Sigmoid colon (tissue), 7 donors: Measurements from ENCODE around the gene DSCAML1. TPM values are rescaled to one million over a fixed set of nuclear protein-coding genes. Genes with fewer than 3 reads are reported as not detected.

Experiments
- DNase-seq: peaks from one replicate; pipeline ENCODE4 v3.0.0-alpha.2; 2019
- H3K27ac ChIP-seq, 4 donors: fragments of 200-600 bp; sonication (generic); one replicate each; pipeline ENCODE4 v1.5.1; 2016 to 2019; ENCODE audit warnings: mild to moderate bottlenecking in 1 of 4
- H3K27me3 ChIP-seq, 3 donors: fragments of 200-600 bp; sonication (generic); one replicate each; pipeline ENCODE4 v1.5.1; 2019; ENCODE audit warnings: mild to moderate bottlenecking in 1 of 3
- H3K36me3 ChIP-seq, 4 donors: fragments of 200-600 bp; sonication (generic); one replicate each; pipeline ENCODE4 v1.5.1; 2016 to 2019
- H3K4me1 ChIP-seq, 4 donors: fragments of 200-600 bp; sonication (generic); one replicate each; pipeline ENCODE4 v1.5.1; 2017 to 2019
- H3K4me3 ChIP-seq, 4 donors: fragments of 200-600 bp; sonication (generic); one replicate each; pipeline ENCODE4 v1.5.1; 2017 to 2019; ENCODE audit warnings: mild to moderate bottlenecking in 2 of 4, moderate library complexity in 1 of 4
- H3K9me3 ChIP-seq, 4 donors: fragments of 200-600 bp in 3 of 4; sonication (generic) in 3 of 4; one replicate each; pipeline versions ENCODE4 v1.5.1 to v1.6.1; 2013 to 2019
- CTCF ChIP-seq, 4 experiments: fragments of 450-650 bp in 3 of 4; fragments of 200-600 bp in 1 of 4; IDR thresholded peaks; one replicate each; pipeline ENCODE4 v1.5.1; 2016 to 2019; ENCODE audit warnings: antibody characterized with exemption in 4 of 4, mild to moderate bottlenecking in 3 of 4, moderate library complexity in 2 of 4
- EP300 ChIP-seq, 4 donors: sonication (generic); formaldehyde crosslinking; IDR thresholded peaks; one replicate each; pipeline ENCODE4 v1.6.1; 2017; ENCODE audit warnings: antibody characterized with exemption in 4 of 4
- POLR2A ChIP-seq, 2 donors: fragments of 450-650 bp; IDR thresholded peaks; one replicate each; pipeline ENCODE4 v1.6.1; 2016; ENCODE audit warnings: antibody characterized with exemption in 2 of 2, mild to moderate bottlenecking in 2 of 2, moderate library complexity in 2 of 2
- POLR2AphosphoS5 ChIP-seq, 4 donors: sonication (generic); formaldehyde crosslinking; IDR thresholded peaks; one replicate each; pipeline ENCODE4 v1.6.1; 2017; ENCODE audit warnings: antibody characterized with exemption in 4 of 4
- WGBS, 2 donors: extraction: QIAGEN DNeasy Blood & Tissue Kit; methylation state at CpG; one replicate each; pipeline ENCODE4 v1.1.7; 2013; 5-methylcytosine and 5-hydroxymethylcytosine counted together
- intact Hi-C: fragments of 100-400 bp; cut with DNase I; formaldehyde crosslinking; loops from one replicate; pipeline ENCODE4 v1.15.1; 2023
- polyA plus RNA-seq, 3 donors: library from polyadenylated mRNA; stranded (reverse); fragments of 200-250 nt; gene quantifications; one replicate each; pipeline ENCODE4 v1.2.3, GENCODE V29; 2013
- total RNA-seq, 4 donors: library from RNA; depleted of rRNA; stranded (reverse); fragments of >200 nt; gene quantifications; one replicate each; pipeline ENCODE4 v1.1.0, GENCODE V29; 2016
- donor health status: healthy with polysubstance abuse.
- donor health status: Bipolar disorder and iron deficiency.
- donor health status: healthy.

DSCAML1 gene
- total and polyA plus RNA-seq, 7 donors, result under 0.01 to 7.5 (median 1.2) TPM

- no peak for DNase-seq
- no peaks in the 10 kb centered on the region for H3K9me3 ChIP-seq
- H3K27me3 ChIP-seq, result no peaks in the 10 kb centered on the region
- no peak overlapping the region for H3K27ac ChIP-seq
- H3K36me3 ChIP-seq, result peaks cover 0 to 17% (median 5%) of the 10 kb centered on the region in 4 donors
- 71 to 80% methylated on average over 22 of the region's 22 CpGs for WGBS, 2 donors
- TF ChIP-seq EP300 (IDR thresholded peaks at IDR 0.05) (no peak), POLR2AphosphoS5 (IDR thresholded peaks at IDR 0.05) (no peak), POLR2A (IDR thresholded peaks at IDR 0.05) (no peak), CTCF (IDR thresholded peaks at IDR 0.05) (no peak)
- intact Hi-C loops, result no loop called here
- H3K4me3 ChIP-seq, result no peak overlapping the region
- H3K4me1 ChIP-seq, result no peaks in the 10 kb centered on the region
These were observed 294.8 kb downstream of the DSCAML1 start for GRCh38 chr11:117502015-117502778.

DNA sequence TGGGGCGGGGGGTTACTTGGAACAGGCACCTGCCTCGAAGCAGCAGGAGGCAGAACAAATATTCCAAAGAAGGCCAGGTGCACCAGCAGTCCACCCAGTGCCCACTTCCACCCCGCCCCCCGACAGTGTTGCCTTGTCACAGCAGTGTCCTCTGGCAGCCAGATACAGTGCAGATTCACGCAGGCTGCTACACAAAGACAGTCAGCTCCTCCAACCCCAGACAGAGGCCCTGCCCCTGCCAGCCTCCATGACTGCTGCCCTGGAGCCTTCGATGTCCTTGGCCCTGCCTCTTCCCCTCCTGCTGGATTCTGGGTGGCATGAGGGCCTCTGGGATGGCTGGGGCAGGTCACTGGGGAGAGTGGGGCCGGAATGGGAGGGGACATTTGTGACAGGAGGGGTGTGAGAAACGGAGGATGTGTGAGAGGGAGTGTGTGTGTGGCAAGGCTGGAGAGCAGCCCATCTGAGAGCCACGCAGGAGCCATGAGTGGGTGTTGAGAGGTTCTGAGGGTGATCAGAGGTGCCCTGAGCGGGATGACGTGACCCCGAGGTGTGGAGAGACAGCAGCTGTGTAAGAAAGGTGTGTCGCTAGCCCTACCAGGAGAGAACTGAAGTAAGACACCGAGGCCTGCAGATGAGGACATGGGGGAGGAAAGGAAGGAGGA, 295.6 kb downstream of the DSCAML1 start:
- DNase-seq, result no peak
- TF ChIP-seq CTCF (IDR thresholded peaks at IDR 0.05), result no peak
- TF ChIP-seq EP300 (IDR thresholded peaks at IDR 0.05), result no peak
- no peak for TF ChIP-seq POLR2AphosphoS5 (IDR thresholded peaks at IDR 0.05)
- no peak for TF ChIP-seq POLR2A (IDR thresholded peaks at IDR 0.05)
- Histone ChIP-seq H3K27ac (no peak overlapping the region), H3K4me1 (no peaks in the 10 kb centered on the region), H3K9me3 (no peaks in the 10 kb centered on the region), H3K27me3 (no peaks in the 10 kb centered on the region), H3K4me3 (no peak overlapping the region), H3K36me3 (peaks cover 0 to 17% (median 5%) of the 10 kb centered on the region in 4 donors)
- WGBS, 2 donors, result 81 to 87% methylated on average over 14 of the region's 14 CpGs
- intact Hi-C loops, result no loop called here

DNA sequence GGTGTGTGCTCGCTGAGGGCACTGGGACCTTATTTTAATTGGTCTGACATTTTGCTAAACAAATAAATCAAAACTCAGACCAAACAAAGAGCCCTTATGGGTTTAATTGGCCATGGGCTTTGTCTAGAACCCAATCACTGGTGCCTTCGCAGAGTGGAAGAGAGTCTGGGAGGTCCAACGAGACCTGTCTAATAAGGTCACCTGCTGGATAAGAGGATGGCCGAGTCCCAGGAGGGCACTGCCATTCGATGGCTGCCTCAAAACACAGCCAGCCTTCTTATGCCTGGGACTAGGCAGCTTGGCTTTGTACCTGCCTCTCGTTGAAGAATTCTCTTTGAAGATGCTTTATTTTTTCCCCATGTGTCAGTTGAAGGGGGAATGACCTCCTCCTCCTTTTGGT, 298.2 kb downstream of the DSCAML1 start:
- DNase-seq, result no peak
- no peak overlapping the region for H3K27ac ChIP-seq
- intact Hi-C loops, result no loop called here
- H3K4me3 ChIP-seq, result no peak overlapping the region
- WGBS, 2 donors, result 67 to 82% methylated on average over 6 of the region's 6 CpGs
- H3K4me1 ChIP-seq, result no peaks in the 10 kb centered on the region
- no peaks in the 10 kb centered on the region for H3K9me3 ChIP-seq
- no peaks in the 10 kb centered on the region for H3K27me3 ChIP-seq
- no peak for TF ChIP-seq CTCF (IDR thresholded peaks at IDR 0.05)
- TF ChIP-seq EP300 (IDR thresholded peaks at IDR 0.05), result no peak
- H3K36me3 ChIP-seq, result peaks cover 0 to 17% (median 5%) of the 10 kb centered on the region in 4 donors

GRCh38 chr11:117497206-117497951, 299.6 kb downstream of the DSCAML1 start:
- intact Hi-C loops, result no loop called here
- TF ChIP-seq POLR2AphosphoS5 (IDR thresholded peaks at IDR 0.05) (no peak), EP300 (IDR thresholded peaks at IDR 0.05) (no peak)
- WGBS, 2 donors, result 90 to 94% methylated on average over 11 of the region's 11 CpGs
- no peak overlapping the region for H3K4me3 ChIP-seq
- no peaks in the 10 kb centered on the region for H3K4me1 ChIP-seq
- no peaks in the 10 kb centered on the region for H3K27me3 ChIP-seq
- no peak overlapping the region for H3K27ac ChIP-seq
- DNase-seq, result no peak
- peaks cover 0 to 17% (median 2%) of the 10 kb centered on the region in 4 donors for H3K36me3 ChIP-seq
- no peaks in the 10 kb centered on the region for H3K9me3 ChIP-seq

DNA sequence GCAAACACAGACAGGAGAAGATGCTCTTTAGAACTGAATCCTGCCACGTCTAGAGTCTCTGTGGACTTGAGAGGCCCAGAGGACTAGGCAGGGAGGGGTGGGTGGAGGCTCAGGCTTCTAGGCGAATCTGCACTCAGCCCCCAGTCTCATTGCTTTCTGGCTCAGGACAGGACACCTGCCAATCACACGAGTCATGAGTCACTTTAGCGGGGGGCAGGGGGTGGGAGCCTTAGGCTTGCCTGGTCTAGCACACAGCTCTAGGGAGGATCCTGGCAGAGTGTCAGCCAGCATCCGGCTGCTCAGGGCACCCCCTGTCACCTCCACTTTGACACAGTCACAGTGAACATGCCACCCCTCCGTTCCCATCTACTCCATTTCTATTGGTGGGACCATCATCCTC, 301.7 kb downstream of the DSCAML1 start:
- H3K4me3 ChIP-seq, result no peak overlapping the region
- TF ChIP-seq EP300 (IDR thresholded peaks at IDR 0.05) (no peak), CTCF (IDR thresholded peaks at IDR 0.05) (no peak), POLR2AphosphoS5 (IDR thresholded peaks at IDR 0.05) (no peak), POLR2A (IDR thresholded peaks at IDR 0.05) (no peak)
- no peak overlapping the region for H3K27ac ChIP-seq
- WGBS, 2 donors, result 80 to 87% methylated on average over 6 of the region's 6 CpGs
- DNase-seq, result no peak
- H3K27me3 ChIP-seq, result no peaks in the 10 kb centered on the region
- H3K9me3 ChIP-seq, result no peaks in the 10 kb centered on the region
- peaks cover 0 to under 1% (median 0%) of the 10 kb centered on the region in 4 donors for H3K4me1 ChIP-seq
- intact Hi-C loops, result no loop called here
- H3K36me3 ChIP-seq, result peaks cover 0 to 7% (median 0%) of the 10 kb centered on the region in 4 donors
